K562 (cell line): ENCODE measurements around the gene RBFOX2. TPM values are rescaled to one million over a fixed set of nuclear protein-coding genes. Genes with fewer than 3 reads are reported as not detected.

ENCODE experiments used
- ATAC-seq: fragments of 200-7000 bp; cut with Tn5 transposase; 3 replicates; pipeline ENCODE4 v1.9.1; 2020; ENCODE audit warnings: moderate library complexity
- BruUV-seq: library from RNA; stranded (reverse); fragments of 400-500 nt; replicated peaks from 2 replicates; lab custom pipeline; 2021; lab: Mats Ljungman, UMichigan
- CTCF ChIA-PET: fragments of 300-600 bp; formaldehyde crosslinking; extraction: SDS; loops from one replicate; lab custom pipeline; 2021; ENCODE audit warnings: low intra/inter-chr PET ratio; lab: Yijun Ruan, JAX
- POLR2A ChIA-PET: fragments of 300-600, 350-650 bp; sonication (Branson Sonifier 250); formaldehyde crosslinking; extraction: SDS; loops from one replicate; lab custom pipeline; 2021; ENCODE audit warnings: antibody characterized with exemption, inconsistent platforms; lab: Yijun Ruan, JAX
- DNase-seq, 4 experiments: peaks; one replicate each; pipeline versions ENCODE4 v3.0.0 to v3.0.0-alpha.2; 2011 to 2018; ENCODE audit warnings: low spot score in 3 of 4, mixed read lengths in 3 of 4; ENCODE audit errors: extremely low read depth in 1 of 4
- FAIRE-seq: peaks from 2 replicates; lab custom pipeline; 2011; peaks lifted over from hg19 to GRCh38; lab: Jason Lieb, UNC
- H2AFZ ChIP-seq: 2 replicates; pipeline ENCODE4 v1.6.0; 2011; ENCODE audit warnings: low read depth, low read length, control low read depth, inconsistent platforms
- H3K27ac ChIP-seq: fragments of 200-600 bp; 3 replicates; pipeline ENCODE4 v1.8.0; 2011; ENCODE audit warnings: low read depth, mild to moderate bottlenecking, control low read depth, inconsistent platforms, low read length, moderate library complexity, mixed read lengths; ENCODE audit errors: extremely low read depth
- H3K27me3 ChIP-seq, 2 experiments: fragments of 300-600 bp in 1 of 2; 2 replicates in 1 of 2; 3 replicates in 1 of 2; pipeline versions ENCODE4 v1.6.0 to v1.8.0; 2011; ENCODE audit warnings: inconsistent platforms in 2 of 2, low read length in 2 of 2, mild to moderate bottlenecking in 1 of 2, mixed read lengths in 1 of 2, moderate library complexity in 1 of 2; ENCODE audit not compliant: control insufficient read depth in 2 of 2, insufficient read depth in 2 of 2
- H3K36me3 ChIP-seq: fragments of 300-600 bp; 3 replicates; pipeline ENCODE4 v1.8.0; 2011; ENCODE audit warnings: mild to moderate bottlenecking, low read length, inconsistent platforms; ENCODE audit not compliant: control insufficient read depth, insufficient read depth
- H3K4me1 ChIP-seq, 2 experiments: fragments of 200-600 bp in 1 of 2; replicated peaks in 1 of 2; 2 replicates in 1 of 2; 3 replicates in 1 of 2; pipeline versions ENCODE4 v1.5.1 to v1.8.0; 2011; ENCODE audit warnings: inconsistent platforms in 2 of 2, low read length in 2 of 2, mild to moderate bottlenecking in 1 of 2, mixed read lengths in 1 of 2, moderate library complexity in 1 of 2; ENCODE audit not compliant: control insufficient read depth in 2 of 2, insufficient read depth in 2 of 2
- H3K4me2 ChIP-seq: 2 replicates; pipeline ENCODE4 v1.6.1; 2011; ENCODE audit warnings: low read length, control low read depth, inconsistent platforms, mixed read lengths; ENCODE audit not compliant: insufficient read depth
- H3K4me3 ChIP-seq: fragments of 200-600 bp; sonication (generic), shearing (Covaris generic); 2 replicates; pipeline ENCODE4 v1.5.1; 2016; ENCODE audit warnings: control low read depth, inconsistent platforms
- H3K79me2 ChIP-seq: fragments of 200-600 bp; 3 replicates; pipeline ENCODE4 v1.8.0; 2011; ENCODE audit warnings: low read length, inconsistent platforms; ENCODE audit not compliant: control insufficient read depth, insufficient read depth
- H3K9ac ChIP-seq, 2 experiments: 2 replicates each; pipeline versions ENCODE4 v1.6.0 to v1.6.1; 2011; ENCODE audit warnings: low read depth in 2 of 2, low read length in 2 of 2, control low read depth in 1 of 2, inconsistent platforms in 1 of 2, mild to moderate bottlenecking in 1 of 2, mixed read lengths in 1 of 2; ENCODE audit not compliant: insufficient read depth in 1 of 2
- H3K9me1 ChIP-seq: one replicate; pipeline ENCODE4 v1.6.0; 2011; ENCODE audit warnings: inconsistent platforms, mild to moderate bottlenecking, low read length, moderate library complexity; ENCODE audit not compliant: control insufficient read depth, insufficient read depth
- H3K9me3 ChIP-seq: replicated peaks from 2 replicates; pipeline ENCODE4 v1.5.1; 2011; ENCODE audit warnings: low read depth, low read length, inconsistent platforms; ENCODE audit not compliant: control insufficient read depth, insufficient read depth
- H4K20me1 ChIP-seq: replicated peaks from 2 replicates; pipeline ENCODE4 v1.6.1; 2011; ENCODE audit warnings: low read length, inconsistent platforms, mixed read lengths; ENCODE audit not compliant: control insufficient read depth, insufficient read depth
- E2F6 ChIP-seq, 2 experiments: IDR thresholded peaks; 2 replicates each; pipeline ENCODE4 v1.6.1; 2011; ENCODE audit warnings: borderline replicate concordance in 1 of 2, control low read depth in 1 of 2, low read depth in 1 of 2, low read length in 1 of 2, mild to moderate bottlenecking in 1 of 2, mixed read lengths in 1 of 2, moderate library complexity in 1 of 2; ENCODE audit not compliant: insufficient read depth in 1 of 2, insufficient read length in 1 of 2, poor library complexity in 1 of 2, severe bottlenecking in 1 of 2; ENCODE audit errors: extremely low read depth in 1 of 2
- JUNB ChIP-seq: fragments of 450-650 bp; formaldehyde crosslinking; conservative IDR thresholded peaks from 2 replicates; pipeline ENCODE4 v1.4.0; 2020; ENCODE audit warnings: mild to moderate bottlenecking
- RAD51 ChIP-seq: fragments of 450-650 bp; IDR thresholded peaks from 2 replicates; pipeline ENCODE4 v1.7.1; 2016; ENCODE audit warnings: low read depth, mild to moderate bottlenecking, borderline replicate concordance
- RBM39 ChIP-seq: fragments of 200-400 bp; formaldehyde crosslinking; optimal IDR thresholded peaks from 2 replicates; pipeline ENCODE3; 2018; ENCODE audit warnings: low read depth, low read length
- SRSF1 ChIP-seq: fragments of 200-400 bp; formaldehyde crosslinking; IDR thresholded peaks from 2 replicates; pipeline ENCODE4 v1.6.1; 2017; ENCODE audit warnings: mild to moderate bottlenecking, low read depth, low read length, moderate library complexity
- ZBTB8A ChIP-seq: fragments of 450-650 bp; IDR thresholded peaks from 2 replicates; pipeline ENCODE4 v1.6.1; 2018; ENCODE audit warnings: mild to moderate bottlenecking, moderate library complexity; ENCODE audit not compliant: partially characterized antibody
- WGBS: fragments of 100-300 bp; shearing (Covaris generic); methylation state at CpG from one replicate; pipeline ENCODE4 v1.1.6; 2016; ENCODE audit warnings: low coverage, mixed read lengths; ENCODE audit not compliant: insufficient coverage; ENCODE audit errors: missing lambda C conversion rate; 5-methylcytosine and 5-hydroxymethylcytosine counted together
- in situ Hi-C: fragments of 300-500 bp; cut with MboI; formaldehyde crosslinking; loops from 4 replicates; pipeline ENCODE4 v1.15.0; 2018; ENCODE audit warnings: inconsistent platforms, mixed read lengths
- intact Hi-C: fragments of 100-400 bp; cut with micrococcal nuclease; formaldehyde crosslinking; loops from 2 replicates; pipeline ENCODE4 v1.14.2; 2022
- polyA plus RNA-seq, 8 experiments: library from polyadenylated mRNA; depleted of rRNA in 4 of 8; stranded (reverse) in 5 of 8; unstranded in 3 of 8; fragments of >200 nt; fragmentation: Nextera tagmentation in 2 of 8; fragmentation: Illumina TruSeq in 1 of 8; extraction: Ambion mirVana in 2 of 8; extraction: Trizol in 1 of 8; gene quantifications; 2 replicates each; pipeline versions ENCODE4 v1.2.1 to v1.2.3, GENCODE V29; 2011 to 2014; ENCODE audit warnings: inconsistent platforms in 1 of 8, missing spikeins in 1 of 8
- total RNA-seq, 7 experiments: library from RNA; depleted of rRNA in 6 of 7; stranded (reverse); fragments of >200 nt in 6 of 7; fragmentation: Illumina TruSeq in 2 of 7; extraction: Trizol in 2 of 7; gene quantifications; 2 replicates each; pipeline versions ENCODE4 v1.2.1 to v1.2.3, GENCODE V29; 2011 to 2021; ENCODE audit warnings: low replicate concordance in 1 of 7
- TF ChIP-seq, protein P1 (sequence below): fragments of 250-450 bp; sonication (Bioruptor Pico); IDR thresholded peaks from 2 replicates; pipeline ENCODE4 v1.8.0; 2021; ENCODE audit warnings: mild to moderate bottlenecking, moderate library complexity

The RBFOX2 gene
- total and polyA plus RNA-seq, 9 of the 15 experiments (the other 6 are each of a cell fraction or from before 2014, with no cell fraction given): 5.8 to 24.8 (median 14.2) TPM

GRCh38 chr22:35868938-35869337 is 159.7 kb downstream of the RBFOX2 start (continued):
- TF ChIP-seq, protein P1, sequence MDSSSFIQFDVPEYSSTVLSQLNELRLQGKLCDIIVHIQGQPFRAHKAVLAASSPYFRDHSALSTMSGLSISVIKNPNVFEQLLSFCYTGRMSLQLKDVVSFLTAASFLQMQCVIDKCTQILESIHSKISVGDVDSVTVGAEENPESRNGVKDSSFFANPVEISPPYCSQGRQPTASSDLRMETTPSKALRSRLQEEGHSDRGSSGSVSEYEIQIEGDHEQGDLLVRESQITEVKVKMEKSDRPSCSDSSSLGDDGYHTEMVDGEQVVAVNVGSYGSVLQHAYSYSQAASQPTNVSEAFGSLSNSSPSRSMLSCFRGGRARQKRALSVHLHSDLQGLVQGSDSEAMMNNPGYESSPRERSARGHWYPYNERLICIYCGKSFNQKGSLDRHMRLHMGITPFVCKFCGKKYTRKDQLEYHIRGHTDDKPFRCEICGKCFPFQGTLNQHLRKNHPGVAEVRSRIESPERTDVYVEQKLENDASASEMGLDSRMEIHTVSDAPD (CRISPR knock-in tag): no peak
- TF ChIP-seq RBM39: no peak
- TF ChIP-seq E2F6 (IDR thresholded peaks at IDR 0.05; ENCODE audit: borderline replicate concordance in 1 of 2, extremely low read depth in 1 of 2, insufficient read depth in 1 of 2, insufficient read length in 1 of 2, low read depth in 1 of 2, low read length in 1 of 2, poor library complexity in 1 of 2, severe bottlenecking in 1 of 2): no peak
- TF ChIP-seq JUNB (CRISPR knock-in tag): no peak
- TF ChIP-seq RAD51: no peak
- no peak for TF ChIP-seq SRSF1

DNA sequence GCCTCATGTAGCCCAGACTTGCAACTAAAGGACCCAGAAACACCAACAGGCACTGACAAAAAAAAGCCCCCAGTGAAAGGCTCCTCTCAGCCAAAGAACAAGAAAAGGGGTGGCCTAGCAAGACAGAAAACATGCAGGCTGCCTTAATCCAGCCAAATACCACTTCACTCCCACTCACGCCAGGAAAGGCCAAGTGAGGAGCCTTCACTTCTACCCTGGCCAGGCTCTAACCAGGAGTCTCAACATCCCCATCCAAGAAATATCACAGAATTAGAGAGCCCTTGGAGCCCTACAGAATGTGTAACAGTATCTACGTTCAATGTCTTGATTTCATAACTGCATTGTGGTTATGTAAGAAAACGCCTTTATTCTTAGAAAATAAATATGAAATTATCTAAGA is 162.0 kb downstream of the RBFOX2 start:
- no peaks in the 10 kb centered on the region for H4K20me1 ChIP-seq
- CTCF ChIA-PET: no interaction called here
- DNase-seq: no peak
- POLR2A ChIA-PET: no interaction called here
- WGBS: 62% methylated on average over 3 of the region's 3 CpGs
- H3K36me3 ChIP-seq: no peaks in the 10 kb centered on the region
- no peak for ATAC-seq
- no peaks in the 10 kb centered on the region for H3K9me3 ChIP-seq
- intact Hi-C loops: no loop called here
- in situ Hi-C loops: no loop called here
- FAIRE-seq: no peak
- no peaks in the 10 kb centered on the region for H3K27me3 ChIP-seq
- H3K9ac ChIP-seq: no peak overlapping the region
- H3K4me2 ChIP-seq: no peak overlapping the region
- no peak overlapping the region for H3K27ac ChIP-seq
- H2AFZ ChIP-seq: no peak overlapping the region
- H3K4me1 ChIP-seq: no peaks in the 10 kb centered on the region
- H3K4me3 ChIP-seq: no peak overlapping the region
- no peak for TF ChIP-seq ZBTB8A
- H3K9me1 ChIP-seq: no peaks in the 10 kb centered on the region
- no peaks in the 10 kb centered on the region; the same call in 1 of the 3 replicates for H3K79me2 ChIP-seq
- BruUV-seq: no TSS peak
